GM20000 (cell line): ENCODE results near the gene RRAD.

Experiments used
- DNase-seq: peaks from one replicate; pipeline ENCODE4 v3.0.0; 2012; ENCODE audit warnings: low spot score
- CTCF ChIP-seq: IDR thresholded peaks from 2 replicates; pipeline ENCODE4 v1.5.1; 2012; ENCODE audit warnings: mild to moderate bottlenecking, control low read depth; ENCODE audit errors: extremely low read depth, missing control alignments

Gene RRAD

GRCh38 chr16:66891360-66891759 lies 34.0 kb downstream of the RRAD start:
- no peak for DNase-seq
- TF ChIP-seq CTCF = no peak

GRCh38 chr16:66890799-66891198 lies 34.5 kb downstream of the RRAD start:
- no peak for DNase-seq
- TF ChIP-seq CTCF = no peak

- TF ChIP-seq CTCF = no peak
- DNase-seq = no peak
Observed at GRCh38 chr16:66889622-66890021, 35.7 kb downstream of the RRAD start.

- no peak for TF ChIP-seq CTCF
- DNase-seq = no peak
Observed at GRCh38 chr16:66888647-66889615, 36.4 kb downstream of the RRAD start.

GRCh38 chr16:66886914-66887313 lies 38.4 kb downstream of the RRAD start:
- TF ChIP-seq CTCF = no peak
- no peak for DNase-seq

- TF ChIP-seq CTCF = no peak
- no peak for DNase-seq
Observed at GRCh38 chr16:66886321-66886720, 39.0 kb downstream of the RRAD start.

- TF ChIP-seq CTCF = no peak
- DNase-seq = no peak
Observed at GRCh38 chr16:66885491-66885890, 39.8 kb downstream of the RRAD start.
